GM23338 (cell line): ENCODE measurements around the gene USH2A. TPM values are rescaled to one million over a fixed set of nuclear protein-coding genes. Genes with fewer than 3 reads are reported as not detected.

Experiments
- ATAC-seq: fragments of 200-7000 bp; cut with Tn5 transposase; 3 replicates; pipeline ENCODE4 v1.9.1; 2020
- DNase-seq: peaks from one replicate; pipeline ENCODE4 v3.0.0-alpha.2; 2015; ENCODE audit warnings: low spot score
- H2AFZ ChIP-seq: fragments of 200-600 bp; sonication (generic); 2 replicates; pipeline ENCODE4 v1.8.0; 2016; ENCODE audit warnings: antibody characterized with exemption, mild to moderate bottlenecking, moderate library complexity
- H3F3A ChIP-seq: fragments of 200-600 bp; sonication (generic); replicated peaks from 2 replicates; pipeline ENCODE4 v1.8.0; 2017; ENCODE audit warnings: antibody characterized with exemption, mixed run types, low read depth
- H3K27ac ChIP-seq: fragments of 200-600 bp; sonication (generic); 2 replicates; pipeline ENCODE4 v1.6.1; 2016; ENCODE audit warnings: low read depth
- H3K27me3 ChIP-seq: fragments of 200-600 bp; sonication (generic); 2 replicates; pipeline ENCODE4 v1.8.0; 2016; ENCODE audit warnings: mild to moderate bottlenecking, mixed run types, moderate library complexity; ENCODE audit not compliant: insufficient read depth
- H3K36me3 ChIP-seq: fragments of 200-600 bp; sonication (generic); 2 replicates; pipeline ENCODE4 v1.8.0; 2016; ENCODE audit warnings: mild to moderate bottlenecking; ENCODE audit not compliant: insufficient read depth
- H3K4me1 ChIP-seq: fragments of 200-600 bp; sonication (generic); 2 replicates; pipeline ENCODE4 v1.8.0; 2016; ENCODE audit warnings: mild to moderate bottlenecking, moderate library complexity; ENCODE audit not compliant: insufficient read depth
- H3K4me2 ChIP-seq: fragments of 200-600 bp; sonication (generic); 2 replicates; pipeline ENCODE4 v1.7.1; 2017; ENCODE audit warnings: mixed run types
- H3K4me3 ChIP-seq: fragments of 200-600 bp; sonication (generic); 2 replicates; pipeline ENCODE4 v1.6.1; 2016; ENCODE audit warnings: mixed run types
- H3K79me2 ChIP-seq: fragments of 200-600 bp; sonication (generic); replicated peaks from 2 replicates; pipeline ENCODE4 v1.8.0; 2017; ENCODE audit warnings: mild to moderate bottlenecking; ENCODE audit not compliant: insufficient read depth
- H3K9me2 ChIP-seq: fragments of 200-600 bp; sonication (generic); 2 replicates; pipeline ENCODE4 v1.8.0; 2017; ENCODE audit not compliant: insufficient read depth
- H4K20me1 ChIP-seq: fragments of 200-600 bp; sonication (generic); replicated peaks from 2 replicates; pipeline ENCODE4 v1.8.0; 2017; ENCODE audit warnings: mild to moderate bottlenecking; ENCODE audit not compliant: insufficient read depth
- H3K27ac Mint-ChIP-seq: 2 replicates; pipeline ENCODE4 v1.8.0; 2020; ENCODE audit warnings: inconsistent platforms, mild to moderate bottlenecking, moderate library complexity, mixed read lengths
- H3K27me3 Mint-ChIP-seq: 3 replicates; pipeline ENCODE4 v1.8.0; 2022; ENCODE audit warnings: low read depth, mild to moderate bottlenecking, moderate library complexity, mixed read lengths, inconsistent platforms; ENCODE audit not compliant: insufficient read depth, poor library complexity
- H3K36me3 Mint-ChIP-seq: 3 replicates; pipeline ENCODE4 v1.8.0; 2021; ENCODE audit warnings: low read depth, mild to moderate bottlenecking, inconsistent platforms, moderate library complexity, mixed read lengths
- H3K4me1 Mint-ChIP-seq: 3 replicates; pipeline ENCODE4 v1.8.0; 2020; ENCODE audit warnings: mild to moderate bottlenecking, inconsistent platforms, mixed read lengths
- H3K4me3 Mint-ChIP-seq: 3 replicates; pipeline ENCODE4 v1.8.0; 2021; ENCODE audit warnings: moderate library complexity, mild to moderate bottlenecking, inconsistent platforms, mixed read lengths
- H3K9me3 Mint-ChIP-seq: 3 replicates; pipeline ENCODE4 v1.8.0; 2020; ENCODE audit warnings: moderate library complexity, mild to moderate bottlenecking, inconsistent platforms, mixed read lengths
- CREB1 ChIP-seq: fragments of 250-450 bp; sonication (Bioruptor Pico); IDR thresholded peaks from 2 replicates; pipeline ENCODE4 v1.5.0; 2020; ENCODE audit warnings: low read depth, mild to moderate bottlenecking, moderate library complexity
- CTCF ChIP-seq, 2 experiments: fragments of 200-600 bp in 1 of 2; sonication (generic) in 1 of 2; conservative IDR thresholded peaks; 2 replicates each; pipeline versions ENCODE4 v1.5.1 to v1.6.1; 2016 to 2017; ENCODE audit warnings: antibody characterized with exemption in 2 of 2, low read depth in 2 of 2, mild to moderate bottlenecking in 2 of 2, moderate library complexity in 1 of 2
- ETS1 ChIP-seq: IDR thresholded peaks from 2 replicates; pipeline ENCODE4 v1.6.1; 2016; ENCODE audit warnings: antibody characterized with exemption
- EZH2 ChIP-seq: fragments of 200-600 bp; sonication (generic); IDR thresholded peaks from one replicate; pipeline ENCODE4 v1.8.0; 2017; ENCODE audit warnings: antibody characterized with exemption, mild to moderate bottlenecking, low read depth; ENCODE audit not compliant: unreplicated experiment
- EZH2phosphoT487 ChIP-seq: fragments of 200-600 bp; sonication (generic); IDR thresholded peaks from one replicate; pipeline ENCODE4 v1.8.1; 2018; ENCODE audit warnings: antibody characterized with exemption; ENCODE audit not compliant: unreplicated experiment
- JUNB ChIP-seq: IDR thresholded peaks from one replicate; pipeline ENCODE4 v1.6.1; 2016; ENCODE audit warnings: antibody characterized with exemption; ENCODE audit not compliant: unreplicated experiment
- NANOG ChIP-seq: IDR thresholded peaks from 2 replicates; pipeline ENCODE4 v1.6.1; 2016; ENCODE audit warnings: antibody characterized with exemption, borderline replicate concordance
- POLR2AphosphoS5 ChIP-seq: IDR thresholded peaks from 2 replicates; pipeline ENCODE4 v1.6.1; 2016; ENCODE audit warnings: antibody characterized with exemption, low read depth
- REST ChIP-seq: IDR thresholded peaks from one replicate; pipeline ENCODE4 v1.6.1; 2018; ENCODE audit warnings: antibody characterized with exemption; ENCODE audit not compliant: unreplicated experiment
- ZNF114 ChIP-seq: fragments of 250-450 bp; sonication (Bioruptor Pico); IDR thresholded peaks from 2 replicates; pipeline ENCODE4 v1.5.0; 2020; ENCODE audit warnings: mild to moderate bottlenecking, moderate library complexity
- ZNF331 ChIP-seq: fragments of 250-450 bp; sonication (Bioruptor Pico); IDR thresholded peaks from 2 replicates; pipeline ENCODE4 v1.5.0; 2020; ENCODE audit warnings: low read depth, mild to moderate bottlenecking, moderate library complexity
- ZNF462 ChIP-seq: fragments of 250-450 bp; sonication (Bioruptor Pico); IDR thresholded peaks from 2 replicates; pipeline ENCODE4 v1.5.0; 2020; ENCODE audit warnings: mild to moderate bottlenecking, moderate library complexity
- polyA plus RNA-seq: library from polyadenylated mRNA; unstranded; fragments of >200 nt; fragmentation: Nextera tagmentation; extraction: Ambion mirVana; gene quantifications from 2 replicates; pipeline ENCODE4 v1.2.1, GENCODE V29; 2016
- total RNA-seq: library from RNA; depleted of rRNA; stranded (reverse); fragments of >200 nt; shearing (Covaris generic); gene quantifications from 2 replicates; pipeline ENCODE4 v1.2.3, GENCODE V29; 2014

USH2A gene
- total and polyA plus RNA-seq, 2 experiments from 2014 or later: 0.03 TPM

- Mint-ChIP-seq H3K4me1 (no peaks in the 10 kb centered on the region), H3K36me3 (peaks cover under 1% of the 10 kb centered on the region; the same call in 2 of the 3 replicates), H3K4me3 (no peak overlapping the region), H3K27ac (no peak overlapping the region), H3K27me3 (no peaks in the 10 kb centered on the region), H3K9me3 (peaks cover 5% of the 10 kb centered on the region; the same call in 2 of the 3 replicates)
- H3K36me3 ChIP-seq: no peaks in the 10 kb centered on the region
- ATAC-seq (no peak), DNase-seq (no peak)
- H3K27me3 ChIP-seq: no peaks in the 10 kb centered on the region
- H2AFZ ChIP-seq: no peak overlapping the region
- H3K4me1 ChIP-seq: no peaks in the 10 kb centered on the region
- H3K27ac ChIP-seq: no peak overlapping the region
- no peaks in the 10 kb centered on the region for H3K79me2 ChIP-seq
- no peak overlapping the region for H3K4me3 ChIP-seq
- no peak for TF ChIP-seq ZNF462
- TF ChIP-seq REST: no peak
- no peak for TF ChIP-seq ZNF331 (CRISPR knock-in tag)
- TF ChIP-seq JUNB: no peak
- TF ChIP-seq ZNF114: no peak
- TF ChIP-seq EZH2: no peak
- no peak for TF ChIP-seq NANOG
- TF ChIP-seq CREB1 (CRISPR knock-in tag): no peak
- TF ChIP-seq CTCF (conservative IDR thresholded peaks at IDR 0.05; ENCODE audit: low read depth in 2 of 2): no peak
- TF ChIP-seq EZH2phosphoT487: no peak
- no peak for TF ChIP-seq ETS1
- TF ChIP-seq POLR2AphosphoS5: no peak
- no peak overlapping the region for H3K4me2 ChIP-seq
- H3F3A ChIP-seq: no peaks in the 10 kb centered on the region
- no peaks in the 10 kb centered on the region for H3K9me2 ChIP-seq
- H4K20me1 ChIP-seq: no peaks in the 10 kb centered on the region
These were observed 598.2 kb downstream of the USH2A start for GRCh38 chr1:215825056-215825455.
